ENCODE data around the gene GYG2.

Gene GYG2

DNA sequence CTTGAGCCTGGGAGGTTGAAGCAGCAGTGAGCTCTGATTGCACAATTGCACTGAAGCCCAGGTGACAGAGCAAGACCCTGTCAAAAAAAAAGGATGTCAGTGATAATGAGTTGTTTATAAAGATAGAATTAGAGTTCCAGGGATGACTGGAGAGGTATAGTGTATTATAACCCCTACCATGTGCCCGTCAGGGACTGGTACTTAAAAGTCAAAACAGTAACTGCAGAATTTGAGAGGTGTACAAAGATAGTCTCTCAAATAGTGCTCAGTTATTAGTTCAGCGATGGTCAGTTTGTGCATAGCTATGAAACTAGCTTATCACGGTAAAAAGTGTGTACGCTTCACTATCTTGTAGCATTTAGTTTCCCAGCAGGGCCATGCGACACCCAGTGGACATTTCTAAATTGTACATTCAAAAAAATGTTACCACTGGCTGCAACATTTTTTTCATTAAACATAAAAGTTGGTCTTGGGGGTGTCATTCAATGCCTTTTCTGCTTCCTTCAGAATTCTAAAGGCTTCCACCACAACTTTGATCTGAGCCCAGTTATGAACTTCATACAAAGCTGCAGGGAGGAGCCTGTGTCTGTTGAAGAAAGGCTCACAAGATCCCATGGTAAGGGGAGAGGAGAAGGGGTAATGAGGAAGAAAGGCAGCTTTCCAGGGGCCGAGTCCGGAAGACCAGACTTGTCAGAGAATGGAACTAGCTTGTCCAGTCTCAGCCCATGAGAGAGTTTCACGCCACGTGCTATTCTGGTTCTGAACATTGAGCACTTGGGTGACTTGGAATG lies 9.2 kb upstream of the GYG2 start:
- no peak for DNase-seq

DNA sequence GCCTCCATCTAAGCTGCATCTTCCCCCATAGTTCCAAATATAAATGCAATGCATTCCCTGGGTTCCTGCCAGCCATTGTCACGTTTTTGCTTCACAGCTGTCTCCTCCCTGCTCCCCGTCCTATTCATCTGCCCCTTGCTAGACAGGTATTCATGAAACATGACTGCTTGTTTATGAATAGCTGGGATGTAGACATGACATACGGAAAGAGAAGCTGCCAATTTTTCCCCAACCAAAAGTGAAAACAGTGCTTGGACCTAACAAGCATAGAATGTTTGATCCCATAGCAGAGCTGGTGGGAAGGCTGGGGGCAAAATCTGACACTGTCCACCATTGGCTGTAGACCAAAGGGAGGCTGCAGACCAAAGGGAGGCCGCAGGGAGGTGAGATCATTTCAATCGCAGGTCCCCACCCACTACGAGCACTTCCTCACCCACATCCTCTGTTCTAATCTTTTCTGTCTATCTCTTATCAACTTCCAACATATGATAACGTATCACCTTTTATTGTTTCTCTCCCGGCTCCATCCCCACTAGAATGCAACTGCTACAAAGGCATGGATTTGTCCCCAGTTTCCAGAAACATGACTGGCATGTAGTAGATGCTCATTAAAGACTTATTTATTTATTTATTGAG lies 8.5 kb upstream of the GYG2 start:
- no peak for DNase-seq

GRCh38 chrX:2823795-2824386 lies 4.8 kb upstream of the GYG2 start:
- DNase-seq = no peak

DNA sequence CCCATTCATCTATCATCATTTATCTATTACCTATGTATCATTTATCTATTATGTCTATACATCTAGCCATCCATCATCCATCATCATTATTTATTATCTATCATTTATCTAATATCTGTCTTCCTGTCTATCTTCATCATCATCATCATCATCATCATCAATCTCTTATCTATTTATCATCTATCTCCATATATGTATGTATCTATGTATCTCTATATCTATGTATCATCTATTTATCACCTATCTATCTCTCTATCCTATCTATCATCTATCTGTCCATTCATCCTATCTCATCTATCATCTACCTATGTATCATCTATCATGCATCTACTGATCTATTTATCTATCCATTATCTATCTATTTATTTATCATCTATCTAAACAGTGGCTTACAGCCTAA lies 3.8 kb upstream of the GYG2 start:
- DNase-seq = no peak

DNA sequence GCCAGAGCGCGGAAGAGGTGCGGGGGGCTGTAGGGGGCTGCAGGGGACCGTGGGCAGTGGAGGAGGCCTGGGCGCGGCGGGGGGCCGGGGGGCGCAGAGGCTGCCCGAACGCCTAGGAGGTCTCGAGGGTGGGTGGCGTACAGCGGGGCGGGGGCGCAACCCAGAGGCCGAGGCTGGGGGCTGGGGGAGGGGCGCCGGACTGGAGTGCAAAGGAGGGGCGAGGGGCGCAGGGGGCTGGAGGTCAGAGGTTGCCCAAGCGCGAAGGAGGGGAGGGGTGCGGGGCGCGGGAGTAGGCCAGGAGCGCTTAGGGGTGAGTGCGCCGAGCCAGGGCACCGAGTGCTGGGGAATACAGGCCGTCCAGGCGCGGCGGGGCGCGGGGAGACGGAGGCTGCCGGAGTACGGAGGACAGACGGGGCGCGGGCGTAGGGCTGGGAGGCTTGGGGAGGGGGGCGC lies 255 bp downstream of the GYG2 start:
- no peak for DNase-seq

GRCh38 chrX:2829469-2830246 lies 928 bp downstream of the GYG2 start:
- DNase-seq = no peak

DNA sequence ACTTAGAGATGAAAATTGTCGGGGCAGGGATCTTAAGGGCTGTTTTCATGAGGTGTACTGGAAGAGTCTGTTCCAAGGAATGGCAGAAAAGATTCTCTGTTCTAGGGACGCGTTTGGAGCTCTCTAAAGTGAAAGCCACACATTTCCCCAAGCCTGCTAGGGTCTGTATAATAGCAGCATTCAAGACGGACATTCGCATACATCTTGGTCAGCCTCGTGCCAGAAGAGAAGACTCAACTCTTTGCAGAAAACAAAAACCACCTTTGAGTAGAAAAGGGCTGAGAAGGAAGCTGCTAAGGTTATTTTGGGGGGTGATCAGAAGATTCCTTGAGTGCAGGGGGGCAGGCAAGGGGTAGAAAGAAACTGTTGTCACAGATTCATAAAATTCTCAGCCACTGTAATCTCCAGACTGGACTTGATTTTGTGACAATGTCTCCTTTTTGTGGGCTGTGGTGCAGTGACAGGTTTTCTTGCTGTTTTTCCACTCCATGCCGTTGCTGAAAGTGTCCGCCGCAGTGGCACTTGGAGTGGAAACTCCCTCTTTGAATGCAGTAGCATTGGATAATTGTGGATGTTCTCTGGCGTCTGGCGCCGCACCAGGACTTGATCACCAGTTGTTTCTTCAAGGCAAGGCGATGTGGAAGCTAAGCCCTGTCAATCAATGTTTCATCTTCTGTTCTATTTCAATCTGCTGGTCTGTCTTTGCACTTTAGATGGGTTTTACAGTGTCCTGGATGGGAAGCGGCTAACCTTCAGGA lies 2.9 kb downstream of the GYG2 start:
- no peak for DNase-seq

- no peak for DNase-seq
Observed at GRCh38 chrX:2837961-2838360, 9.2 kb downstream of the GYG2 start.

- DNase-seq = no peak
Observed at GRCh38 chrX:2840961-2841360, 12.2 kb downstream of the GYG2 start.

DNA sequence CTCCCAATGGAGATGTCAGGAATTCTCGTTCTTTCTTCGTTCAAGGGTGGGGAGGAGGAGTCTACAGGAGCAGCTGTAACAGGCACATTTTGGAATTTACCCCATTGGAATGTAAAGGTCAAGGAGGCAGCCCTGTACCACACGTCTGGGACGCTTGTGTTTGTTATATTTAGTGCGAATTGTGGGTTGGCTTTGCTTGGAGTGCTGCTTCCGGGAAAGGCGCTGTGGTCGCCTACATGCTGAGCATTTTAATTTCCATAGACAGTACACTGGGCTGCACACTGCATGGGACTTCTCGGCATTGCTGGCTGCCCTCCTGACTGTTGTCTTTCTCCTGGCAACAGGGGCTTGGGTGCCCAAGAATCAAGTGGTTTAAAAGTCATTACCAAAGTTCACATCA lies 12.8 kb downstream of the GYG2 start:
- no peak for DNase-seq

DNA sequence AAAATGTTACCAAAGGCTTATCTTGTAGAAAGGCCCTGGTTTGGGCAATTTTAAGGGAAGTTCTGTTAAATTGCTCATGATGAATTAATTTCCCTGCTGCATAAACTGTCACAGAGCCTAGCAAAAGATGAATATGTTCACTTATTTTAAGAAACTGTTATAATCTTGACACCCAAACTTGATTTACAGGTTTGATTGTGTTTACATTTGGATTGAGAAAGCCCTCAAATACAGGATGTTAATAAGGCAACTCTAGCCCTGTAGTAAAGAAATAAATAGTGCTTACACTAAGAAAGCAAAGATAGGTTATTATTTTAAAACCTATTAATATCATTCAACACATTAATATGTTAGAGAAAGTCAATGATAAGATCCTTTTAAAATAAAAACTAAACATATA lies 18.3 kb downstream of the GYG2 start:
- DNase-seq = no peak

DNA sequence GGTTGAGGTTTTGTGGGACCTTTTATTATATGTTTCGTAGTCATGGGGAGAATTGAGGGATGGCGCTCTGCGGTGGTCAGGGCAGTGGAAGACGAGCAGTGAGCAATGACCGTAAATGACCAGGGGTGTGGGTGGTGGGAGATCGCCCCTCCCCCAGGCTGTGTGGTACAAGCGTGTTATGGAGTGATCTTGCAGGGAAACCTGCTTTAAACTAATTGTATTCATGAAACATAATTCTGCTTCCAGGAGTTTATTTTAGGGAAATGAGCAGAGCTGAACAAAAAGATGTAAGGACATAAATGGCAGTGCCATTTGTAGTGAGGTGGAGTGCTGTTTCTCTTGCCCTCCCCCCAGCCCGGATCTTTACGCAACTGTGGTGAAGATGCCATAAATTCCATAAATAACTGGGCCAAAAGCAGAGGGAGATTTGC lies 20.2 kb downstream of the GYG2 start:
- DNase-seq = no peak

DNA sequence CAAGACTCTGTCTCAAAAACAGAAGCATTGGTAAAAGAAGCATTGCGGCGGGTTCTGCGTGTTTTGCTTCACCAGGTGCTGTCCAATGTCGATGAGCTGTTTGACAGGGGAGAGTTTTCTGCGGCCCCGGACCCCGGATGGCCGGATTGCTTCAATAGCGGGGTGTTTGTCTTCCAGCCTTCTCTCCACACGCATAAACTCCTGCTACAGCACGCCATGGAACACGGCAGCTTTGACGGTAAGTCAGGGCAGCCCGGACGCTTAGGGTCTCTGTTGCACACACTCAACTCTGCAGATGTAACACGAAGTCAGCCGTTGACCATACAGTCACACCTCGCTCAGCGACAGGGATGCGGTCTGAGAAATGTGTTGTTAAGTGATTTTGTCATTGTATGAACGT lies 26.2 kb downstream of the GYG2 start:
- DNase-seq = no peak

GRCh38 chrX:2855761-2856160 lies 27.0 kb downstream of the GYG2 start:
- no peak for DNase-seq

DNA sequence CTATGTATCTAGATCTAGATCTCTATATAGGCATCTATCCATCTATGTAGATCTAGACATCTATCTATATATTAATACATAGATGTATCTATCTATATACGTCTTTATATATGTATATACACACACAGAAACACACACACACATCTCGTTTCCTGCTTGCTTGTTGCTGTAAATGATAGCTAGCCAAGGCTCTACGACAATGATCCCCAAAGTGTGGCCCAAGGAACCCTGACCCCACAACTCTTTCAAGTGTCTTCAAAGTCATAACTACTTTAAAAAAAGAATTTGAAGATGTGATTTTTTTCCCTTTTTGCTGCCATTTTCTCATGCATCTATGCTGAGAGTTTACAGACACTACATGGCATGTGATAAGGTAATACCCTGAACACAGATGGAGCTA lies 28.8 kb downstream of the GYG2 start:
- DNase-seq = no peak

GRCh38 chrX:2859197-2859797 lies 30.6 kb downstream of the GYG2 start:
- DNase-seq = no peak

DNA sequence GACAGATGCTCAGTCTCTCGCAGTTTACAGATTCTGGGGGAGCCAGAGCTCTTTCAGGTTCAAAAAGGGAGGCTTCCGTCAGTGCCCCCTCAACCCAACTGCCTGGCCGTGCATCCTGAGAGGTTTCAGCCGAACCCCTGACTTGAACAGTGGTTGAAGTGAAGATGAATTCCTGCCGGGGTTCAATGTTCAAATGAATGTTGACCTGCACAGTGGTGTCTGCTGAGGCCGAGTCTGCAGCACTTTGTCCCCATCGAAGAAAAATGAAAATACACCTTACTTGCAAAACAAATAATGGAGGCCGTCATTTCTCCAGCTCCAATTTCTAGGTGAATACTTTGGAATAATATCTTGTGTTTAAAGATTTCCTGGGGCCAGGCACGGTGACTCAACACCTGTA lies 33.7 kb downstream of the GYG2 start:
- no peak for DNase-seq

DNA sequence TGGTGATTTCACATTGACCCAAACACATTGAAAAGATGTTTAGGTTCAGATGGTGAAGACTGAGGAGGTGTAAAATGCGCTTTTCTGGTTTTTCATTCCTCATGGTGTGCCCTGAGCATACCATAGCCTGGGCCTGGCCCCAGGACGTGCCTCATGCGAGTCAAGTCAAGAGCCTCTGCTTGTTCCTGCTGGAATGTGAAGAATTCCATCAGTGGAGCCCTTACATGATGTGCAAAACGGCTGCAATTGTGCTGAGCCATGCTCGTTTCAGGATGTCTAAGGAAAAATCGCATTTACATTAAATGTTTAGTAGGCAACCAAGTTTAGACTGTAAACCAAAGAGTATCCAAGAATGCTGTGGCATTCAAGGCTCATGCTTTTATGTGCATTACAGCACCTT lies 34.9 kb downstream of the GYG2 start:
- DNase-seq = no peak

- no peak for DNase-seq
Observed at GRCh38 chrX:2867206-2867605, 38.5 kb downstream of the GYG2 start.

DNA sequence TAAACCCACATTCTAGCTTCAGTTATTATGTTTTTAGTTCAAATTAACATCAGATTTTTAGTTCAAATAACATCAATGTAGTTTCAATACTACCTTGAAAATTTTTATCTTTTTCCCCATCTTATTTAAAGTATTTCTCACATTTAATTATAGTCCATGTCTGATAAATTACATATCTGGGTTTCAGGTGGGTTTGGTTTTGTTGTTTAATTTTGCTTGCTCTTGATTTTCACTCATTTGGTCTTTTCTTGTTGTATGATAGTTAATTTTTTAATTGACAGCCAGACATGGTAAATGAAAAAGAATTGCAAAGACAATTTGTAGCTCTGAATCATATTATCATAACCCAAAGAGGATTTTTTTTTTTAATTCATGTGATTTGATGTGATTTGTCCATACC lies 41.9 kb downstream of the GYG2 start:
- no peak for DNase-seq

- no peak for DNase-seq
Observed at GRCh38 chrX:2871831-2872230, 43.1 kb downstream of the GYG2 start.

- no peak for DNase-seq
Observed at GRCh38 chrX:2872671-2873277, 44.0 kb downstream of the GYG2 start.

All from GF-D8 (cell line).